ENCODE results near the gene CAMK1D.

CAMK1D gene

DNA sequence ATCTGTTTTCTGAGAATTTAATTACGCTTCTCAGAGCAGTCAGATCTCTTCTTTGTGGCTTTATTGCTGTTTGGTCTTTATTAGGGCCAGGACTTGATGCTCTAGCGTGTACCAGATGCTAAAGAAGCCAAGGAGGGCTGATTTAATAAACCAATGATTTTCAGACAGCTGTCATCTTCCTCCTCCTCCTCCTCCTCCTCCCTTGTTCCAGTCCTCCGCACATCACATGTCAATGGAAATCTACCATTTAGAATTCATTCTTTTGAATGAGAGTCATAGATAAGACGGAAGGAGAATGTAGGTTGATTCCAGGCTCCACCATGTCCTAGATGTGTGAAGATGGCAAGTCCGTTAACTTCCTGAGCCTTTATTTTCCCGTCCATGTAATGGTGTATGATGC lies 156.3 kb downstream of the CAMK1D start:
- H3K4me3 ChIP-seq (ENCODE audit: low read depth, low read length) = no peak overlapping the region
- H3K27ac ChIP-seq = no peak overlapping the region
- H3K9me3 ChIP-seq (ENCODE audit: severe bottlenecking) = no peaks in the 10 kb centered on the region
- TF ChIP-seq, protein P1, sequence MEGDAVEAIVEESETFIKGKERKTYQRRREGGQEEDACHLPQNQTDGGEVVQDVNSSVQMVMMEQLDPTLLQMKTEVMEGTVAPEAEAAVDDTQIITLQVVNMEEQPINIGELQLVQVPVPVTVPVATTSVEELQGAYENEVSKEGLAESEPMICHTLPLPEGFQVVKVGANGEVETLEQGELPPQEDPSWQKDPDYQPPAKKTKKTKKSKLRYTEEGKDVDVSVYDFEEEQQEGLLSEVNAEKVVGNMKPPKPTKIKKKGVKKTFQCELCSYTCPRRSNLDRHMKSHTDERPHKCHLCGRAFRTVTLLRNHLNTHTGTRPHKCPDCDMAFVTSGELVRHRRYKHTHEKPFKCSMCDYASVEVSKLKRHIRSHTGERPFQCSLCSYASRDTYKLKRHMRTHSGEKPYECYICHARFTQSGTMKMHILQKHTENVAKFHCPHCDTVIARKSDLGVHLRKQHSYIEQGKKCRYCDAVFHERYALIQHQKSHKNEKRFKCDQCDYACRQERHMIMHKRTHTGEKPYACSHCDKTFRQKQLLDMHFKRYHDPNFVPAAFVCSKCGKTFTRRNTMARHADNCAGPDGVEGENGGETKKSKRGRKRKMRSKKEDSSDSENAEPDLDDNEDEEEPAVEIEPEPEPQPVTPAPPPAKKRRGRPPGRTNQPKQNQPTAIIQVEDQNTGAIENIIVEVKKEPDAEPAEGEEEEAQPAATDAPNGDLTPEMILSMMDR (IDR thresholded peaks at IDR 0.05; ENCODE audit: low read depth, low read length) = no peak
- H3K36me3 ChIP-seq = no peaks in the 10 kb centered on the region
- no peak for DNase-seq
- no peaks in the 10 kb centered on the region for H3K27me3 ChIP-seq (ENCODE audit: insufficient read depth, low read depth, severe bottlenecking)

DNA sequence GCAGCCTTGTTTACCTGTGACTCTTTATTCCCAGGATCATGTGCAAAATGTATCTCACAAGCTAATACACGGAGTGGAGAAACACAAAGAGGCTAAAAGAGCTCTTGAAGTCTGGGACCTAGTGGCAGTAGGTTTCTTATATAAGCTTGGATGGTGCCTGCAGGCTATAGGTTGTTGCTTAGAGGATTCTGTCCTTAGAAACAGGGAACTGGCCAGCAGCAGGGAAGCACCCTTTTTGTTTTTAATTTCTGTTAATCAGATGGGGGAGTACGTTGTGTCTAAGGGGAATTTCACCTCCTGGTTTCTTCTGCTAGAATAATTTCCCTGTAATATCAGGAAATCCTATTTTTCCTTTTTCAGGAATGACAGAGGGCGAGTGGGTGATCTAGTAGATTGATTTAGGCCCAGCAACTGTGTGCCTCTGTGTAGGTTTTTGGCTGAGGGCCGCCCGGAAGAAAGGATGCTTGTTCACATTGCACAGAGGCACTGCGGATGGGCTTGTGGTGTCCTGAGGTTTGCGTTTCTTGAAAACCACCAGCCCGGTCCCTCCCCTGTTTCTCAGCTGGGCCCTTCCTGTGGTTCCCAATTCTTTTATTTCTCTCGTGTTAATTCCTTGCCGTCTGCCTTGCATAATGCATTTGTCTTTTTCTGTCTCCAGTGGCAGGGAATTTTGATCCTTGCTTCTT lies 158.0 kb downstream of the CAMK1D start:
- no peaks in the 10 kb centered on the region for H3K36me3 ChIP-seq
- no peak overlapping the region for H3K27ac ChIP-seq
- H3K9me3 ChIP-seq (ENCODE audit: severe bottlenecking) = no peaks in the 10 kb centered on the region
- no peak for DNase-seq
- TF ChIP-seq, protein P1 (IDR thresholded peaks at IDR 0.05; ENCODE audit: low read depth, low read length) = no peak
- no peak overlapping the region for H3K4me3 ChIP-seq (ENCODE audit: low read depth, low read length)
- no peaks in the 10 kb centered on the region for H3K27me3 ChIP-seq (ENCODE audit: insufficient read depth, low read depth, severe bottlenecking)

DNA sequence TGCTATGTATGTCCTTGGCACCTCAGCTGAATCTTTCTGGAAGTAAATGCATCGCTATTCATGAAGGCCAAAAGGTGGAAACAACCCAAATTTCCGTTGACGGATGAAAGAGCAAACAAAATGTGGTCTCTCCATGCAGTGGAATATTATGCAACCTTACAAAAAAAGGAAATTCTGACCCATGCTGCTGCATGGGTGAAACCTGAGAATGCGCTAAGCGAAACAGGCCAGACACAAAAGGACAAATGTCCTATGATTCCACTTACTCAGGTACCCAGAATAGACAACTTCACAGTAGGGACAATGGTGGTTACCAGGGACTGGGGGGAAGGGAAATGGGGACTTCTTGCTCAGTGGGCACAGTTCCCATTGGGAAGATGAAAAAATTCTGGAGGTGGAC lies 158.8 kb downstream of the CAMK1D start:
- H3K27ac ChIP-seq = no peak overlapping the region
- no peaks in the 10 kb centered on the region for H3K36me3 ChIP-seq
- H3K4me3 ChIP-seq (ENCODE audit: low read depth, low read length) = no peak overlapping the region
- H3K9me3 ChIP-seq (ENCODE audit: severe bottlenecking) = no peaks in the 10 kb centered on the region
- TF ChIP-seq, protein P1 (IDR thresholded peaks at IDR 0.05; ENCODE audit: low read depth, low read length) = no peak
- DNase-seq = no peak
- H3K27me3 ChIP-seq (ENCODE audit: insufficient read depth, low read depth, severe bottlenecking) = no peaks in the 10 kb centered on the region

DNA sequence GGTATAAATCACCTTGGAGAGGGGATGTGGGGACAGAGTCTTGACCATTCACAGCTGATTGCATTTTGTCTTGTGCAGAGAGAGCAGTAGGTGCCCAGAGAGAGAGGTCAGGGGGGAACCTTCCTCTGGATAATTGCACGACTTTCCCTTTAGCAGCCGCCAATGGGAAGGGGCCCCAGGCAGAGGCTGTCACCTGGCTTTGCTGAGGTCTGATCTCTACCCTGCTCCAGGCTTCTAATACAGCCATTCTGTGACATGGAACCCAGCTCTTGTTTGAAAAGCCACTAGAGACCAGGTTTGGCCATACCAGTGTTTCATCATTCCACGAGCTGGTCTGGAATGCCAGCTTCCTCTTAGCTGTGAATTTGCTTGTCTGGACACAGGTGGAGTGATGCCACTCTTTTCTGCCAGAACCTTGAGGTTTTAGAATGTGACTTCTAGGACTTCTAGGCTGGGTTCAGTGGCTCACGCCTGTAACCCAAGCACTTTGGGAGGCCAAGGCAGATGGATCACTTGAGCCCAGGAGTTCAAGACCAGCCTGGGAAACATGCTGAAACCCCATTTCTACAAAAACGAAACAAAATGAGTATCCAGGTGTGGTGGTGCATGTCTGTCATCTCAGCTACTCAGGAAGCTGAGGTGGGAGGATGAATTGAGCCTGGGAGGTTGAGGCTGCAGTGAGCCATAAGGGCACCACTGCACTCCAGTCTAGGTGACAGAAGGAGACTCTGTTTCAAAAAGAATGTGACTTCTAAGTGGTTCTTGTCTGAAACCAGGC lies 159.9 kb downstream of the CAMK1D start:
- Histone ChIP-seq H3K9me3 (ENCODE audit: severe bottlenecking) (no peaks in the 10 kb centered on the region), H3K27ac (no peak overlapping the region), H3K27me3 (ENCODE audit: insufficient read depth, low read depth, severe bottlenecking) (no peaks in the 10 kb centered on the region), H3K36me3 (no peaks in the 10 kb centered on the region), H3K4me3 (ENCODE audit: low read depth, low read length) (no peak overlapping the region)
- peak; percentile 17 for DNase-seq
- TF ChIP-seq, protein P1 (IDR thresholded peaks at IDR 0.05; ENCODE audit: low read depth, low read length) = no peak

DNA sequence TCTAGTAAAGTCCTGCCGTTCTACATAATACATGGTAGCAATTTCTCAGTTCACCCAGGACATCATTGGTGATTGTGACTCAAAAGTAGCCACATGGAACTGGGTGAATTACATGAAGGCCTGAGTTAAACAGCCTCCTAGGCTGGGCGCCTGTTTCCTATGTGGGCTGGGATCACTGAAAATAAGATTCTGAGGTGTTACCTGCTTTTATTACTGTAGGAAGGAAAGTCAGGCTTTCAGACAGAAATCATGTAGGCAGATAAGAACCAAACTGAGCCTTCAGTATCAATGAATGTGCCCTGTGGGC lies 160.4 kb downstream of the CAMK1D start:
- Histone ChIP-seq H3K27ac (no peak overlapping the region), H3K9me3 (ENCODE audit: severe bottlenecking) (no peaks in the 10 kb centered on the region), H3K4me3 (ENCODE audit: low read depth, low read length) (no peak overlapping the region), H3K36me3 (no peaks in the 10 kb centered on the region), H3K27me3 (ENCODE audit: insufficient read depth, low read depth, severe bottlenecking) (no peaks in the 10 kb centered on the region)
- TF ChIP-seq, protein P1 (IDR thresholded peaks at IDR 0.05; ENCODE audit: low read depth, low read length) = no peak
- no peak for DNase-seq

Measured in WERI-Rb-1 (cell line).